Stimulated activated CD8-positive, alpha-beta memory T cell treated with anti-CD3 and anti-CD28 coated beads, Interleukin-15, amount 100 ng/mL, for 4 hours (primary cell): Measurements from ENCODE around the gene PTPRK.

Experiments used
- DNase-seq, 2 donors: peaks; one replicate each; pipeline ENCODE4 v3.0.0-alpha.2; 2020; ENCODE audit warnings: low read depth in 2 of 2

The PTPRK gene

GRCh38 chr6:128515550-128516513 lies 4.6 kb downstream of the PTPRK start:
- no peak for DNase-seq

- no peak for DNase-seq
Measured at GRCh38 chr6:128513878-128514277, 6.5 kb downstream of the PTPRK start.

- DNase-seq = no peak
Measured at GRCh38 chr6:128512296-128512695, 8.1 kb downstream of the PTPRK start.

GRCh38 chr6:128511506-128511905 lies 8.9 kb downstream of the PTPRK start:
- no peak for DNase-seq

- no peak for DNase-seq
Measured at GRCh38 chr6:128509709-128510108, 10.7 kb downstream of the PTPRK start.

- no peak for DNase-seq
Measured at GRCh38 chr6:128508588-128509296, 11.7 kb downstream of the PTPRK start.

GRCh38 chr6:128507337-128508310 lies 12.8 kb downstream of the PTPRK start:
- DNase-seq = no peak

- no peak for DNase-seq
Measured at GRCh38 chr6:128505603-128506002, 14.8 kb downstream of the PTPRK start.

- DNase-seq = no peak
Measured at GRCh38 chr6:128504003-128504654, 16.3 kb downstream of the PTPRK start.

- DNase-seq = no peak
Measured at GRCh38 chr6:128500749-128501600, 19.4 kb downstream of the PTPRK start.

GRCh38 chr6:128500014-128500413 lies 20.4 kb downstream of the PTPRK start:
- no peak for DNase-seq

- DNase-seq = no peak
Measured at GRCh38 chr6:128499079-128499731, 21.2 kb downstream of the PTPRK start.

- DNase-seq = no peak
Measured at GRCh38 chr6:128498234-128498633, 22.2 kb downstream of the PTPRK start.

GRCh38 chr6:128495536-128496333 lies 24.7 kb downstream of the PTPRK start:
- no peak for DNase-seq

GRCh38 chr6:128494440-128494839 lies 26.0 kb downstream of the PTPRK start:
- no peak for DNase-seq

- DNase-seq = no peak
Measured at GRCh38 chr6:128493877-128494276, 26.5 kb downstream of the PTPRK start.

- DNase-seq = no peak
Measured at GRCh38 chr6:128492386-128492785, 28.0 kb downstream of the PTPRK start.

GRCh38 chr6:128491610-128492206 lies 28.7 kb downstream of the PTPRK start:
- DNase-seq = no peak
